Cardiac septum (tissue), 1 donor: ENCODE data around the gene GNPDA1. TPM values are rescaled to one million over a fixed set of nuclear protein-coding genes. Genes with fewer than 3 reads are reported as not detected.

ENCODE experiments used
- DNase-seq: peaks from one replicate; pipeline ENCODE4 v3.0.0-alpha.2; 2020; ENCODE audit warnings: low spot score
- intact Hi-C: fragments of 100-400 bp; cut with DNase I; formaldehyde crosslinking; loops from one replicate; pipeline ENCODE4 v1.14.0; 2022
- total RNA-seq: library from RNA; stranded (reverse); fragmentation: NEBNext Ultra II Directional; extraction: Animal tissue kit (Norgen Biotek cat#: 25700); gene quantifications from one replicate; pipeline ENCODE4 v1.2.1, GENCODE V29; 2021
- donor health status: DM: no; HTN: no; CAD: no.

Gene GNPDA1
- total RNA-seq, 1 donor from 2014 or later, result 17.3 TPM

GRCh38 chr5:142000704-142001484, 11.9 kb downstream of the GNPDA1 start:
- DNase-seq, result no peak
- intact Hi-C loops, result no loop called here

DNA sequence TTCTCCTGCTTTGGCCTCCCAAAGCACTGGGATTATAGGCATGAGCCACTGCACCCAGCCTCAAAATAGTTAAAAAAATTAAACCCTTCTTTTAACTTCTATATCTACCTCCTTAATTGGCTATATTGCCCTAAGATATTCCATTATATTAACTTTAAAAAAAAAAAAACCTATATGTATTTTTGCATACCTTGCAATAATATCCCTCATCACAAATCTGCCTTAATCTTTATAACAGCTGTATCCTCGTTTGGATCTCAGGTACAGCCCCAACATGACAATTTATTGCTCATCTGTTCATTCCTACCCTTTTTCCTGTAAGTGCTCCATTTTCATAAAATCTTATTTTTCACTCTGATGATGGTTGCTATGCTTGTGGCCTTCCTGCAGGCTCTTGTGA, 12.7 kb downstream of the GNPDA1 start:
- intact Hi-C loops, result no loop called here
- no peak for DNase-seq

DNA sequence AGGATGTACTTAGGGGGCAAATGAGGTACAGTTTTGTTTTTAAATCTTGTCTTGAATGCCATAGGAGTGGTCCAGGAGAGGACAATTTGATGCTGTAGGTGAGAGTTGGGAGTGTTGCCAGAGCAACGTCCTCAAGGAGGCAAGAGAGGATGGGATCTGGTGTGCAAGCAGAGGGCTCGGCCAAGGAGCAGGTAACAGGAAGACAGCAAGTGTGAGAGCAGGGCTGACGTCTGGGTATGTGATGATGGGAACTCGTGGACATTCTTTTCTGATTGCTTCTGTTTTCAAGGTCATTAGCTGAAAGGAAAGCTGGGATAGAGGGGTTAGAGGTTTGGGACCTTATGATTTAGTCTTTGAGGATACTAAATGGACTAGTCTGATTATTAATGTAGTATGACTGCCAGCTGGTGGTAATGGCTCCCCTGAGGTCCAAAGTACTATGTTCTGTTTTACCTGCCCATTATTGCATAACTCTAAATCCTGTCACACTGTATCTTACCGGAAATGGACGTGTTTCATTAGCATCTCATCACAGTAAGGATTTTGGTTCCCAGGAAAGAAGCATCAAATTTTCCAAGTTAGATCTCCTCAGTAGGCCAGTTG, 15.4 kb downstream of the GNPDA1 start:
- intact Hi-C loops, result no loop called here
- no peak for DNase-seq

DNA sequence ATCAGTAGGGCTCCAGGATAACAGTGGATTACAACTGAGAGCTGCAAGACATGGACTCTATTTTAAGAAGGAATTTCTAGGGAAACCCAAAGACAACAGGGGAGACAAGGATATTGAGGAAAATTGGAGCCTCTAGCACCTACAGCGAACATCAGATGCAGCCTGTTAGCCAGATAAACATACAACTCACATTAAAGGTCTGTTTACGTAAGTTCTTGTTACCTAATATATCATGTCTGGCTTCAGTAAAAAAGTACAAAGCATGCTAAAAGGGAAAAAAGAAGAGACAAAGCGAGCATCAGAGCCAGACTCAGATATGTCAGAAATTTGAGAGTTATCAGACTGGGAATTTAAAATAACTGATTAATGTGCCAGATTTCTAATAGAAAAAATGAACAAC, 17.2 kb downstream of the GNPDA1 start:
- intact Hi-C loops, result no loop called here
- DNase-seq, result no peak

DNA sequence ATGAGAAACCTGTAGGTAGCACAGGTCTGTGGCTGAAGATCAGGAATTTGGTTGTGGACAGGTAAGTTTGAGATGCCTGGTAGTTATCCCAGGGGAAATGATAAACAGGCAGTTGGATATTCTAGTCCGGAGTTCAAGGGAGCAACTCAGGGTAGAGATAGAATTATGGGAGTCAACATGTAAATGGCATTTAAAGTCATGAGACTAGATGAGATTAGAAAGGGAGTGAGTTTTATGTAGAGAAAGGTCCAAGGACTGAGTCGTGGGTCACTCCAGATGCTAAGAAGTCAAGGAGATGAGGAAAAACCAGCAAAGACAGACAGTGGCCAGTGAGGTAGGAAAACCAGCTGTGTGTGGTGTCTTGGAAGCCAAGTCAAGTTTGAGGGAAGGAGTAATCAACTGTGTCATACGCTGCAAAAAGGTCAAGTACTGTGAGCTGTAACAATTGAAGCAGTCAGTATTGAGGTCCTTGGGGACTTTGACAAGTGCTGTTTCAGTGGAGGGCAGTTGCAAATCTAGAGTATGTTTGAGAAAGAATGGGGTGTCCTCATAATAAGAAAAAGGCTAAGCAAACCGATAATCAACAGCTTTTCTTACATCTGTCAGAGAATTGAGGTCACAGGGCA, 18.2 kb downstream of the GNPDA1 start:
- intact Hi-C loops, result no loop called here
- DNase-seq, result no peak

- intact Hi-C loops, result no loop called here
- DNase-seq, result no peak
Observed at GRCh38 chr5:141992349-141992963, 20.4 kb downstream of the GNPDA1 start.

DNA sequence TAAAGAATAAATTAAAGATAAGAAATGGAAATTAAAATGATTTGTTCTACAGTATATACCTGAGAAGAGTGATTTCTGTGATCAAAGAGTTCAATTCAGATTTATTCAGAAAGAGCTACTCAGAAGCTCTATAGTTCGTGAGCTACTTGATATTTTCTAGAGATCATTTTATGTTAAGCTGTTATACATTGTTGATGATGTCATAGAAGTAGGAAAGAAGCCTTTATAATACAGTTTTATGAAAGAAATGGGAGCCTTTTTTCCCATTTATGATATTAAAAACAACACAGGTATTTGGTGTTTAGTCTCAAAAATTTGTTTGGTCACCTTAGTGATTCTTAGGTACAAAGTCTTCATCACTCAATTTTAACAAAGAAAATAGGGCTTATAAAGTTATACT, 23.1 kb downstream of the GNPDA1 start:
- intact Hi-C loops, result loop anchor here (2.0 kb wide), 1 partner anchor 153 kb away; no protein-coding TSS in a partner anchor
- DNase-seq, result no peak

GRCh38 chr5:141986072-141986471, 26.8 kb downstream of the GNPDA1 start:
- intact Hi-C loops, result no loop called here
- no peak for DNase-seq

- intact Hi-C loops, result no loop called here
- no peak for DNase-seq
Observed at GRCh38 chr5:141982626-141983025, 30.2 kb downstream of the GNPDA1 start.

- intact Hi-C loops, result no loop called here
- no peak for DNase-seq
Observed at GRCh38 chr5:141978389-141978788, 34.4 kb downstream of the GNPDA1 start.

GRCh38 chr5:141976176-141976575, 36.7 kb downstream of the GNPDA1 start:
- intact Hi-C loops, result no loop called here
- DNase-seq, result no peak

GRCh38 chr5:141973871-141974595, 38.8 kb downstream of the GNPDA1 start:
- intact Hi-C loops, result no loop called here
- DNase-seq, result no peak

- intact Hi-C loops, result no loop called here
- DNase-seq, result no peak
Observed at GRCh38 chr5:141969783-141970771, 42.8 kb downstream of the GNPDA1 start.

- intact Hi-C loops, result no loop called here
- peak; percentile 97 for DNase-seq
Observed at GRCh38 chr5:141968914-141969608, 43.8 kb downstream of the GNPDA1 start, which contains the start of gene RNF14. RNF14 (plus strand) TSS chr5:141969105; CDS start chr5:141973589, 4,484 bp downstream.

DNA sequence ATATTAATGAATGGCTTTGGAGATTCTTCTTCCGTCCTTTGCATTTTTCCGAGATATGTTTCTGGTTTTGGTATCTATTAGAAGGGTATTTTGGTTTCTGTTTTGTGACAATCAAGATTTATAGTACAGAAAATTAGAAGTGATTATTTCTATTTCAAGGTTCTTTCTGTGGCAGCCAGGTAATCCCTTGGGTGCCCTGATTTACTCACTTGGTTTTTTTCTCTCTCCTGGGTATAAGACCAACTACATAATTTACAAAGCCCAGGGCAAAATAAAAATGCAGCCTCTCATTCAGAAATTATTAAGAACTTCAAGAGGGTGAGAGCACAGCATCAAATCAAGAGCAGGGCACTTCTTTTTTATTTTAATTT, 45.9 kb downstream of the GNPDA1 start:
- intact Hi-C loops, result no loop called here
- DNase-seq, result no peak

- intact Hi-C loops, result no loop called here
- DNase-seq, result no peak
Observed at GRCh38 chr5:141966275-141966962, 46.4 kb downstream of the GNPDA1 start.

GRCh38 chr5:141965071-141965470, 47.8 kb downstream of the GNPDA1 start:
- DNase-seq, result no peak
- intact Hi-C loops, result no loop called here
